Rectal smooth muscle tissue (tissue), 1 donor: ENCODE results near the gene LAMA4.

Experiments used
- H3K27ac ChIP-seq: one replicate; pipeline ENCODE4 v1.7.0; 2013; ENCODE audit warnings: low read depth, low read length, inconsistent platforms
- H3K27me3 ChIP-seq: one replicate; pipeline ENCODE4 v1.7.0; 2013; ENCODE audit warnings: low read length; ENCODE audit not compliant: control insufficient read depth, insufficient read depth
- H3K36me3 ChIP-seq: one replicate; pipeline ENCODE4 v1.7.0; 2013; ENCODE audit warnings: low read length; ENCODE audit not compliant: control insufficient read depth, insufficient read depth
- H3K4me1 ChIP-seq: one replicate; pipeline ENCODE4 v1.7.0; 2013; ENCODE audit warnings: low read length; ENCODE audit not compliant: control insufficient read depth, insufficient read depth
- H3K4me3 ChIP-seq: one replicate; pipeline ENCODE4 v1.7.0; 2013; ENCODE audit warnings: low read length
- H3K9ac ChIP-seq: one replicate; pipeline ENCODE4 v1.7.0; 2013; ENCODE audit warnings: low read length

The LAMA4 gene, protein sequence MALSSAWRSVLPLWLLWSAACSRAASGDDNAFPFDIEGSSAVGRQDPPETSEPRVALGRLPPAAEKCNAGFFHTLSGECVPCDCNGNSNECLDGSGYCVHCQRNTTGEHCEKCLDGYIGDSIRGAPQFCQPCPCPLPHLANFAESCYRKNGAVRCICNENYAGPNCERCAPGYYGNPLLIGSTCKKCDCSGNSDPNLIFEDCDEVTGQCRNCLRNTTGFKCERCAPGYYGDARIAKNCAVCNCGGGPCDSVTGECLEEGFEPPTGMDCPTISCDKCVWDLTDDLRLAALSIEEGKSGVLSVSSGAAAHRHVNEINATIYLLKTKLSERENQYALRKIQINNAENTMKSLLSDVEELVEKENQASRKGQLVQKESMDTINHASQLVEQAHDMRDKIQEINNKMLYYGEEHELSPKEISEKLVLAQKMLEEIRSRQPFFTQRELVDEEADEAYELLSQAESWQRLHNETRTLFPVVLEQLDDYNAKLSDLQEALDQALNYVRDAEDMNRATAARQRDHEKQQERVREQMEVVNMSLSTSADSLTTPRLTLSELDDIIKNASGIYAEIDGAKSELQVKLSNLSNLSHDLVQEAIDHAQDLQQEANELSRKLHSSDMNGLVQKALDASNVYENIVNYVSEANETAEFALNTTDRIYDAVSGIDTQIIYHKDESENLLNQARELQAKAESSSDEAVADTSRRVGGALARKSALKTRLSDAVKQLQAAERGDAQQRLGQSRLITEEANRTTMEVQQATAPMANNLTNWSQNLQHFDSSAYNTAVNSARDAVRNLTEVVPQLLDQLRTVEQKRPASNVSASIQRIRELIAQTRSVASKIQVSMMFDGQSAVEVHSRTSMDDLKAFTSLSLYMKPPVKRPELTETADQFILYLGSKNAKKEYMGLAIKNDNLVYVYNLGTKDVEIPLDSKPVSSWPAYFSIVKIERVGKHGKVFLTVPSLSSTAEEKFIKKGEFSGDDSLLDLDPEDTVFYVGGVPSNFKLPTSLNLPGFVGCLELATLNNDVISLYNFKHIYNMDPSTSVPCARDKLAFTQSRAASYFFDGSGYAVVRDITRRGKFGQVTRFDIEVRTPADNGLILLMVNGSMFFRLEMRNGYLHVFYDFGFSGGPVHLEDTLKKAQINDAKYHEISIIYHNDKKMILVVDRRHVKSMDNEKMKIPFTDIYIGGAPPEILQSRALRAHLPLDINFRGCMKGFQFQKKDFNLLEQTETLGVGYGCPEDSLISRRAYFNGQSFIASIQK (N-terminal part only)

GRCh38 chr6:112253841-112254816, at the start of gene LAMA4:
LAMA4 (minus strand) TSS chr6:112254567; CDS start chr6:112254150, 417 bp downstream.
- Histone ChIP-seq H3K4me1 (peaks cover 15% of the 10 kb centered on the region), H3K27ac (peak within 1 kb of the TSS; percentile 89), H3K36me3 (no peaks in the 10 kb centered on the region), H3K4me3 (peak within 1 kb of the TSS; percentile 88), H3K27me3 (no peaks in the 10 kb centered on the region), H3K9ac (peak within 1 kb of the TSS; percentile 87)

GRCh38 chr6:112302142-112302705, 47.9 kb upstream of the LAMA4 start:
- H3K27me3 ChIP-seq: no peaks in the 10 kb centered on the region
- no peaks in the 10 kb centered on the region for H3K36me3 ChIP-seq
- no peak overlapping the region for H3K27ac ChIP-seq
- H3K4me1 ChIP-seq: peaks cover 3% of the 10 kb centered on the region
- H3K9ac ChIP-seq: no peak overlapping the region
- no peak overlapping the region for H3K4me3 ChIP-seq

- Histone ChIP-seq H3K36me3 (no peaks in the 10 kb centered on the region), H3K4me1 (peaks cover 3% of the 10 kb centered on the region), H3K27me3 (no peaks in the 10 kb centered on the region), H3K4me3 (no peak overlapping the region), H3K27ac (no peak overlapping the region), H3K9ac (no peak overlapping the region)
Measured at GRCh38 chr6:112300896-112301295, 46.5 kb upstream of the LAMA4 start.

DNA sequence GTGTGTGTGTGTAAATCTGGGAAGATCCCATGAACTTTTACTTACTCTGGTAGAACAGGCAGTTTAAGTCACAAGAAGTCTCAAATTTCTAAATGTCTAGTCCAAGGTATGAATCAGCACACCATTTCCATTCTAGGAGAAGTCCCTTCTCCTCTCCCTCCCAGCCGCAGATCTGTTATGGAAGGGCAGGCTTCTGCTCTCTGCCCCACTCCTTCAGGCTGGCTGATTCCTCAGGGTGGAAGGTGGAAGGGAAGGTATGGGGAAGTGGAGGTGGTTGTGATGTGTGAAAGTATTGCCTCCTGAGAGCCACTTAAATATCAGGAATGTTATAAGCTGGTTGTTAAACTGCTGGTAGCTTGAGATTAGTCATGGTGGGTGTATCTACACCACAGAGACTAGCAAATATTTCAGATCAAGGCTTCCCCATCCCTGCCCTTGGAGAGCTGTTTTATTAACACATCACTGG, 44.5 kb upstream of the LAMA4 start:
- Histone ChIP-seq H3K4me3 (no peak overlapping the region), H3K4me1 (peaks cover 3% of the 10 kb centered on the region), H3K27ac (peak overlapping the region; percentile 64), H3K36me3 (no peaks in the 10 kb centered on the region), H3K27me3 (no peaks in the 10 kb centered on the region), H3K9ac (no peak overlapping the region)

DNA sequence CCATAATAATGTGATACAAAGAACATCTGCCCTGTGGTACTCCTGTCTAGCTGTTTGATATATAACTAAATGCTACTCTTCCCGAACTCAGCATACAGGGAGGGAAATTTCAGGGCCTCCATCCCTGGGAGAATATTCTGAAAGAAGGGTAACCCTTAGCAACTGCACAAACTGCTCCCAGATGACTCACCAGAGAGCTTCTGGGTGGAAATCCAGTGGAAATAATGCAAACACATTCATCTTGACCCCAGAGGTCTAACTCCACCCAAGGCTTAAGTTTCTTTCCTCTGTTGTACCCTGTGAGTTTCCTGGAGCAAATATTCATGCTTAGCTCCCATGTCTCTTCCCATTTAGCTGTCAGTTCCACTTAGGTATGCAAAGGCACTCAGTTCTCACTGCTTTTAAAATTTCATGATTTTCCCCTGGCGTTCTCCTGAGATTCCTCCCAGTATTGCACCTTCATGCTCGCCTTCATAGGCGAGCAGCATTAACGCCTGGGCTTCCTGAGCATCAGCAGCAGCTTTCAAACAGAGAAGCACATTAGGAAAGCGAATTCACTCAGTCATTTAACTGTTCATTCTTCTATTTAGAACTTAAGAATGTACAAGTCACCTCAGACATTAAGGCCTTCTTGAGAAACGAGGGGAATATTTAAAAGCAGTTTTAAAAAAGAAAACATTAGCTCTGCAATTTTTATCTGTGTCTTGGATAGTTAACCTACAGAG, 43.8 kb upstream of the LAMA4 start:
- Histone ChIP-seq H3K36me3 (no peaks in the 10 kb centered on the region), H3K9ac (no peak overlapping the region), H3K27me3 (no peaks in the 10 kb centered on the region), H3K27ac (peak overlapping the region; percentile 45), H3K4me3 (no peak overlapping the region), H3K4me1 (peaks cover 3% of the 10 kb centered on the region)

DNA sequence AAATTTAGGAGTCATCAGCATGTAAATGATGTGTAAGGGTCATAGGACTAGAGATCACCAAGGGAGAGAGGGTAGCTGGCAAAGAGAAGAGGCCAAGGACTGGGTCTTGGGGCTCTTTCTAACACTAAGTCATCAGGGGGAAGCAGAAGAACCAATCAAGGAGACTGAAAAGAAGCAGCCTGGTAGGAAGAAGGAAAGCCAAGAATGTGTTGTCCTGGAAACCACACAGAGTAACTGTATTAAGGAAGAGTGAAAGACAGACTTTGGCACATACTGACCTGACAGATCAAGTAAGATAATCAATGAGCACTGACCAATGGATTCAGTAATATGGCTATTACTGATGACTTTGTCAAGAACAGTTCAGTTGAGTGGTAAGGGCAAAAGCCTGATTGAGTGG, 42.3 kb upstream of the LAMA4 start:
- Histone ChIP-seq H3K4me1 (peaks cover 3% of the 10 kb centered on the region), H3K27ac (no peak overlapping the region), H3K9ac (no peak overlapping the region), H3K27me3 (no peaks in the 10 kb centered on the region), H3K36me3 (no peaks in the 10 kb centered on the region), H3K4me3 (no peak overlapping the region)

DNA sequence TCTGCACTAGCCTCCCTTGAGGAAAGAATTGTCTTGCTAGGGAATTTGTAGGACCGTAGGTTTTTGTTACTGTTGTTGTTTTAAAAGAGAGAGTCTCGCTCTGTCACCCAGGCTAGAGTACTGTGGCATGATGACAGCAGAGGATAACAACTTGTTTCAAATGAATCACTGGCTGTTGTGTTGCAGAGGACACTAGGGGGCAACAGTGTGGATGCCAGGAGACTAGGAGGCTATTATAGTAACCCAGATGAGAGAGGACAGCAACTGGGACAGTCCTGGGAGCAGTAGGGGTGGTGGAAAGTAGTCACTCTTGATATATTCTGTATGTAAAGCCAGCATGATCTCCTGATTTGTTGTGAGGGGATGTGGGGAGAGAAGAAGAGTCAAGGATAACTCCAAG, 41.8 kb upstream of the LAMA4 start:
- Histone ChIP-seq H3K27me3 (no peaks in the 10 kb centered on the region), H3K4me1 (peaks cover 3% of the 10 kb centered on the region), H3K36me3 (no peaks in the 10 kb centered on the region), H3K27ac (no peak overlapping the region), H3K9ac (no peak overlapping the region), H3K4me3 (no peak overlapping the region)

DNA sequence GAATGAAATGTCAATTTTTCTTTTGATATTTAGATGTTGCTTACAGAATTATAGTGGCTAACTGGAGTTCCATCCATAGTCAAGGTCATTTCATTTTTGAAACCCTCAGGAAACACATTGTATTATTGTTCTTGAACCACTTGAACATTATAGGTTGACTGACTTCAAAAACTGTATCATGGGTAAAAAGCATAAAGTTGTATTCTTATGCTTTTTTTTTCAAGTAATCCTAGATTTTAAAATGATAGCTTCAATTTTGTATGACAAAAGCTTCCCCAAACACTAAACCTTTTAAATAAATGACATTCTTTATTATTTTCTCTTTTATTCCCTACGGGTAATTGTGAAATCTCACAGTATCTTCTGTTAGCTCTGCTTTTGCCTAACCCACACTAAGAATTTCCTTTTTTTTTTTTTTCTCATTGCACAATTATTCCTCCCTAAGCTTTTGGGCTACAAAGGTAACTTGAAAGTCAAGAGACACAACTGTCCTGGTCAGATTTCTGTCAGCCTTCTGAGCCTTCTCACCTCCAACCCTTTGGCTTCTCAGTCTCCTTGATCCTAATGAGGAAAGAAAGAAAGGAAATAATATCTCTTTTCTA, 36.9 kb upstream of the LAMA4 start:
- Histone ChIP-seq H3K9ac (no peak overlapping the region), H3K4me1 (peaks cover 14% of the 10 kb centered on the region), H3K27ac (no peak overlapping the region), H3K4me3 (no peak overlapping the region), H3K27me3 (no peaks in the 10 kb centered on the region), H3K36me3 (no peaks in the 10 kb centered on the region)

GRCh38 chr6:112289038-112289566, 34.7 kb upstream of the LAMA4 start:
- no peaks in the 10 kb centered on the region for H3K27me3 ChIP-seq
- H3K27ac ChIP-seq: peak overlapping the region; percentile 74
- H3K4me1 ChIP-seq: peaks cover 14% of the 10 kb centered on the region
- no peak overlapping the region for H3K9ac ChIP-seq
- H3K4me3 ChIP-seq: no peak overlapping the region
- no peaks in the 10 kb centered on the region for H3K36me3 ChIP-seq

GRCh38 chr6:112288475-112288874, 34.1 kb upstream of the LAMA4 start:
- H3K4me3 ChIP-seq: no peak overlapping the region
- H3K36me3 ChIP-seq: no peaks in the 10 kb centered on the region
- H3K9ac ChIP-seq: no peak overlapping the region
- H3K27ac ChIP-seq: peak overlapping the region; percentile 43
- H3K4me1 ChIP-seq: peaks cover 14% of the 10 kb centered on the region
- no peaks in the 10 kb centered on the region for H3K27me3 ChIP-seq
